ENCODE results near the gene CHDH. TPM values are rescaled to one million over a fixed set of nuclear protein-coding genes. Genes with fewer than 3 reads are reported as not detected.

Gene CHDH
- total and polyA plus RNA-seq, 2 donors (not counting 3 experiments of a cell fraction or from before 2014, with no cell fraction given), result 0.04 to 0.06 TPM

DNA sequence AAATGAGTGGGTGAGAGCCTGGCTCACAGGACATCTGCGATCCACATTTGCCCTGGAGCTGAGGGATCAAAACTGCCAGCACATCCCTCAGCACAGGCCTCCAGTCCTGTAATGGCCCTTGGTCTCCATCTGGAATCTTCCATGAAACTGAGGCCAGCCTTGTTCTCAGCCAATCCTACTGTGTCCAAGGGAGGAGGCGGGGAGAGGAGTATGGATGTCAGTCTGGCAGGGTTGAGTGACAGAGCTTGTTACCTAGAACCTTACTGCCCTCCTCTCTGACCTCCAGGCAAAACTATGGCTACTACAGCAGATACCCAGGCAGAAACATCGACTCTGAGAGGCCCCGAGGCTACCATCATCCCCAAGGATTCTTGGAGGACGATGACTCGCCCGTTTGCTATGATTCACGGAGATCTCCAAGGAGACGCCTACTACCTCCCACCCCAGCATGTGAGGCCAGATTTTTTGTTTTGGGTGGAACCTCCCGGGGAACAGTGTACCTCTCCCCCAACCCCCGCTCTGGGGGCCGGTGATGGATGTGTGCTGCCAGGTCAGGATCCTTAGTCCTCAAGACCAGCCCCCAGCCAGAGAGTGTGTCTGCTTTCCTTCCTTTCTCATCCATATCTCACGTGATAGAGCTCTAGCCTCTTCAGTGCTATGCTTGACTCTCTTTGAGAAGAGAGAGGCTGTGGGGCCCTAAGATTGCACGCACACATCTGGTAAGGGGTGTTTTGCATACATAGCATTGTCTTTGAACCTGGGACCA, 41.3 kb downstream of the CHDH start:
- Histone ChIP-seq H3K4me2 (ENCODE audit: insufficient read depth, low read length) (no peak overlapping the region), H2AFZ (ENCODE audit: low read depth, low read length) (no peak overlapping the region), H3K4me1 (ENCODE audit: control insufficient read depth, extremely low read depth, insufficient read depth, low read length) (no peaks in the 10 kb centered on the region), H3K27ac (ENCODE audit: insufficient read depth, low read depth, low read length) (no peak overlapping the region), H3K9me1 (replicated peaks; ENCODE audit: control insufficient read depth, extremely low read depth, insufficient read depth, low read length) (no peaks in the 10 kb centered on the region), H3K4me3 (replicated peaks in 1 of 3; ENCODE audit: insufficient read depth in 1 of 3, low read depth in 1 of 3, low read length in 3 of 3) (no peak overlapping the region), H3K36me3 (ENCODE audit: control insufficient read depth in 2 of 2, extremely low read depth in 1 of 2, insufficient read depth in 2 of 2, low read length in 2 of 2) (no peaks in the 10 kb centered on the region), H3K27me3 (ENCODE audit: control insufficient read depth in 2 of 2, insufficient read depth in 2 of 2, low read length in 2 of 2) (no peaks in the 10 kb centered on the region), H3K9ac (replicated peaks; ENCODE audit: extremely low read depth, insufficient read depth, low read length) (no peak overlapping the region), H3K79me2 (ENCODE audit: control insufficient read depth, insufficient read depth, low read length) (no peaks in the 10 kb centered on the region), H3K9me3 (replicated peaks; ENCODE audit: control insufficient read depth, insufficient read depth, low read length) (no peaks in the 10 kb centered on the region), H4K20me1 (replicated peaks; ENCODE audit: control insufficient read depth, extremely low read depth, insufficient read depth, low read length) (no peaks in the 10 kb centered on the region)
- FAIRE-seq (no peak), DNase-seq (ENCODE audit: low read depth, low spot score) (no peak)
- TF ChIP-seq EZH2 (IDR thresholded peaks at IDR 0.05; ENCODE audit: borderline replicate concordance, low read depth, low read length, severe bottlenecking) (no peak), JUN (IDR thresholded peaks at IDR 0.05; ENCODE audit: borderline replicate concordance, insufficient read depth, insufficient read length, low read depth) (no peak)
- TF ChIP-seq, protein P1, sequence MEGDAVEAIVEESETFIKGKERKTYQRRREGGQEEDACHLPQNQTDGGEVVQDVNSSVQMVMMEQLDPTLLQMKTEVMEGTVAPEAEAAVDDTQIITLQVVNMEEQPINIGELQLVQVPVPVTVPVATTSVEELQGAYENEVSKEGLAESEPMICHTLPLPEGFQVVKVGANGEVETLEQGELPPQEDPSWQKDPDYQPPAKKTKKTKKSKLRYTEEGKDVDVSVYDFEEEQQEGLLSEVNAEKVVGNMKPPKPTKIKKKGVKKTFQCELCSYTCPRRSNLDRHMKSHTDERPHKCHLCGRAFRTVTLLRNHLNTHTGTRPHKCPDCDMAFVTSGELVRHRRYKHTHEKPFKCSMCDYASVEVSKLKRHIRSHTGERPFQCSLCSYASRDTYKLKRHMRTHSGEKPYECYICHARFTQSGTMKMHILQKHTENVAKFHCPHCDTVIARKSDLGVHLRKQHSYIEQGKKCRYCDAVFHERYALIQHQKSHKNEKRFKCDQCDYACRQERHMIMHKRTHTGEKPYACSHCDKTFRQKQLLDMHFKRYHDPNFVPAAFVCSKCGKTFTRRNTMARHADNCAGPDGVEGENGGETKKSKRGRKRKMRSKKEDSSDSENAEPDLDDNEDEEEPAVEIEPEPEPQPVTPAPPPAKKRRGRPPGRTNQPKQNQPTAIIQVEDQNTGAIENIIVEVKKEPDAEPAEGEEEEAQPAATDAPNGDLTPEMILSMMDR (IDR thresholded peaks at IDR 0.05; ENCODE audit: extremely low read depth in 1 of 2, insufficient read depth in 1 of 2, low read depth in 1 of 2, low read length in 2 of 2), result no peak
- dilution Hi-C loops (cut with MboI; ENCODE audit: extremely low pct_ligation_motif_present, low sequenced_read_pairs), result no loop called here
- intact Hi-C loops (cut with micrococcal nuclease), result no loop called here
- CTCF ChIA-PET, result no interaction called here
- BruUV-seq (replicated peaks), result no TSS peak
- POLR2A ChIA-PET, result no interaction called here
